NCI-H345 treated with DMSO at 0.1 percent for 48 hours (cell line): ENCODE results near the gene KNL1.

Experiments
- DNase-seq: peaks from one replicate; lab custom pipeline; 2025; ENCODE audit not compliant: unreplicated experiment; lab: John Stamatoyannopoulos, UW

Gene KNL1

GRCh38 chr15:40582726-40583246 lies 11.3 kb upstream of the KNL1 start:
- DNase-seq: peak; percentile 67

GRCh38 chr15:40584191-40584590 lies 9.9 kb upstream of the KNL1 start:
- DNase-seq: no peak

GRCh38 chr15:40590667-40591050 lies 3.4 kb upstream of the KNL1 start:
- no peak for DNase-seq

GRCh38 chr15:40591389-40591788 lies 2.7 kb upstream of the KNL1 start:
- DNase-seq: no peak

- DNase-seq: no peak
These were observed 884 bp upstream of the KNL1 start for GRCh38 chr15:40593165-40593564.

GRCh38 chr15:40594429-40594836 lies 384 bp downstream of the KNL1 start:
- peak; percentile 19 for DNase-seq

- no peak for DNase-seq
These were observed 1.2 kb downstream of the KNL1 start for GRCh38 chr15:40595219-40595618.

- DNase-seq: no peak
These were observed 1.7 kb downstream of the KNL1 start for GRCh38 chr15:40595773-40596172.

- DNase-seq: no peak
These were observed 3.0 kb downstream of the KNL1 start for GRCh38 chr15:40597024-40597423.

- no peak for DNase-seq
These were observed 4.1 kb downstream of the KNL1 start for GRCh38 chr15:40598126-40598525.

- DNase-seq: no peak
These were observed 4.6 kb downstream of the KNL1 start for GRCh38 chr15:40598672-40599071.

- no peak for DNase-seq
These were observed 6.9 kb downstream of the KNL1 start for GRCh38 chr15:40600956-40601355.

- DNase-seq: no peak
These were observed 9.9 kb downstream of the KNL1 start for GRCh38 chr15:40603935-40604334.

- DNase-seq: no peak
These were observed 19.0 kb downstream of the KNL1 start for GRCh38 chr15:40613080-40613479.

- DNase-seq: no peak
These were observed 24.0 kb downstream of the KNL1 start for GRCh38 chr15:40618023-40618422.

- no peak for DNase-seq
These were observed 24.9 kb downstream of the KNL1 start for GRCh38 chr15:40618906-40619305.

GRCh38 chr15:40623361-40623760 lies 29.3 kb downstream of the KNL1 start:
- DNase-seq: no peak

GRCh38 chr15:40630313-40630712 lies 36.3 kb downstream of the KNL1 start:
- no peak for DNase-seq

- DNase-seq: no peak
These were observed 39.1 kb downstream of the KNL1 start for GRCh38 chr15:40633178-40633577.

GRCh38 chr15:40637221-40637745 lies 43.2 kb downstream of the KNL1 start:
- DNase-seq: no peak

- no peak for DNase-seq
These were observed 45.6 kb downstream of the KNL1 start for GRCh38 chr15:40639677-40640076.

GRCh38 chr15:40647523-40647922 lies 53.5 kb downstream of the KNL1 start:
- no peak for DNase-seq

- no peak for DNase-seq
These were observed 56.4 kb downstream of the KNL1 start for GRCh38 chr15:40650479-40650878.
